Spleen (tissue), 11 donors: ENCODE data around the gene CAMK1D. TPM values are rescaled to one million over a fixed set of nuclear protein-coding genes. Genes with fewer than 3 reads are reported as not detected.

Experiments
- DNase-seq: peaks from one replicate; pipeline ENCODE4 v3.0.0-alpha.2; 2020
- H3K27ac ChIP-seq, 8 donors: fragments of 200-600 bp; sonication (generic) in 7 of 8; 1 replicate in 4 of 8; 2 replicates in 4 of 8; pipeline versions ENCODE4 v1.5.0 to v1.8.0; 2016 to 2021; ENCODE audit warnings: inconsistent platforms in 4 of 8, mild to moderate bottlenecking in 4 of 8, moderate library complexity in 1 of 8
- H3K27me3 ChIP-seq, 7 donors: fragments of 200-600 bp; sonication (generic) in 6 of 7; replicated peaks in 1 of 7; 1 replicate in 4 of 7; 2 replicates in 3 of 7; pipeline versions ENCODE4 v1.5.0 to v1.8.0; 2016 to 2021; ENCODE audit warnings: inconsistent platforms in 3 of 7, mild to moderate bottlenecking in 1 of 7
- H3K36me3 ChIP-seq, 6 donors: fragments of 200-600 bp; sonication (generic) in 5 of 6; 1 replicate in 4 of 6; 2 replicates in 2 of 6; pipeline versions ENCODE4 v1.5.0 to v1.8.0; 2016 to 2021; ENCODE audit warnings: inconsistent platforms in 2 of 6
- H3K4me1 ChIP-seq, 6 donors: fragments of 200-600 bp; sonication (generic) in 5 of 6; 1 replicate in 3 of 6; 2 replicates in 3 of 6; pipeline versions ENCODE4 v1.5.0 to v1.8.0; 2016 to 2021; ENCODE audit warnings: inconsistent platforms in 3 of 6
- H3K4me3 ChIP-seq, 8 donors: fragments of 200-600 bp; sonication (generic) in 7 of 8; 1 replicate in 4 of 8; 2 replicates in 4 of 8; pipeline versions ENCODE4 v1.5.0 to v1.8.0; 2016 to 2021; ENCODE audit warnings: inconsistent platforms in 4 of 8, mild to moderate bottlenecking in 4 of 8, moderate library complexity in 2 of 8
- H3K9me3 ChIP-seq, 8 donors: fragments of 200-600 bp; sonication (generic) in 7 of 8; 1 replicate in 4 of 8; 2 replicates in 4 of 8; pipeline versions ENCODE4 v1.5.0 to v1.8.0; 2016 to 2021; ENCODE audit warnings: inconsistent platforms in 4 of 8
- CTCF ChIP-seq, 11 experiments: fragments of 200-600 bp in 7 of 11; fragments of 450-650 bp in 4 of 11; sonication (generic) in 4 of 11; IDR thresholded peaks in 8 of 11; conservative IDR thresholded peaks in 3 of 11; 1 replicate in 7 of 11; 2 replicates in 4 of 11; pipeline versions ENCODE4 v1.4.0 to v1.8.0; 2016 to 2021; ENCODE audit warnings: antibody characterized with exemption in 11 of 11, inconsistent platforms in 4 of 11, mild to moderate bottlenecking in 1 of 11
- POLR2A ChIP-seq, 3 donors: fragments of 450-650 bp; IDR thresholded peaks; one replicate each; pipeline ENCODE4 v1.5.1; 2017; ENCODE audit warnings: antibody characterized with exemption in 3 of 3, mild to moderate bottlenecking in 1 of 3
- POLR2AphosphoS5 ChIP-seq, 3 donors: sonication (generic); formaldehyde crosslinking; IDR thresholded peaks; one replicate each; pipeline ENCODE4 v1.5.1; 2017; ENCODE audit warnings: antibody characterized with exemption in 3 of 3
- whole genome bisulfite sequencing, 5 donors: extraction: QIAGEN DNeasy Blood & Tissue Kit in 3 of 5; methylation state at CpG; one replicate each; pipeline versions ENCODE4 v1.1.5 to v1.1.7; 2013 to 2018; 5-methylcytosine and 5-hydroxymethylcytosine counted together
- intact Hi-C: fragments of 100-400 bp; cut with DNase I; formaldehyde crosslinking; loops from one replicate; pipeline ENCODE4 v1.15.0; 2023; ENCODE audit warnings: low total_unique reads
- polyA plus RNA-seq, 3 donors: library from polyadenylated mRNA; stranded (reverse); fragments of 200-250 nt; gene quantifications; one replicate each; pipeline ENCODE4 v1.2.1, GENCODE V29; 2013
- total RNA-seq, 7 donors: library from RNA; depleted of rRNA in 3 of 7; stranded (reverse); fragments of >200 nt in 3 of 7; fragmentation: NEBNext Ultra II Directional in 4 of 7; extraction: Animal tissue kit (Norgen Biotek cat#: 25700) in 4 of 7; gene quantifications; one replicate each; pipeline versions ENCODE4 v1.1.0 to v1.2.1, GENCODE V29; 2016 to 2021
- donor health status: healthy with polysubstance abuse.
- donor health status: DM: no; HTN: no; CAD: no; lungs with moderate emphysema.
- donor health status: DM: no; HTN: no; CAD: no.
- donor health status: Bipolar disorder and iron deficiency.
- donor health status: healthy.
- donor health status: DM: no; HTN: no; CAD: no.
- donor health status: DM: yes; HTN: yes; CAD: no.

Gene CAMK1D
- total and polyA plus RNA-seq, 10 donors = 6.8 to 34.5 (median 20.0) TPM

DNA sequence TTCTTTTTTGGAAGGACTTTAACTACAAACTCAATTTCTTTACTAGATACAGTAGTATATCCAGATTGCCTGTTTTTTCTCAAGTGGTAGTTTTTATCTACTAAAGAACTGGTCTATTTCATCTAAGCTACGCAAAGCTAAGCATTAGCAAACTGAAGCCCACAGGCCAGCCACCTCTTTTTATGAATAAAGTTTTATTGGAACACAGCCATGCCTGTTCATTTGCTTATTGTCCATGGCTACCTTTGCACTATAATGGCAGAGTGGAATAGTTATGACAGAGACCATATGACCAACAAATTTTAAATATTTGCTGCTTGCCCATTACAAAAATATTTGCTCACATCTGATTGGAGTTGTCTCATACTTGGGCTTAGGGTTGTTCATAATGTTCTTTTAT lies 168.7 kb downstream of the CAMK1D start:
- H3K9me3 ChIP-seq = peaks cover 0 to 18% (median 8%) of the 10 kb centered on the region in 8 donors
- TF ChIP-seq POLR2AphosphoS5 (IDR thresholded peaks at IDR 0.05) (no peak), CTCF (IDR thresholded peaks at IDR 0.05 in 8 of 11, conservative IDR thresholded peaks at IDR 0.05 in 3 of 11) (no peak), POLR2A (IDR thresholded peaks at IDR 0.05) (no peak)
- H3K27me3 ChIP-seq = no peaks in the 10 kb centered on the region
- DNase-seq = no peak
- intact Hi-C loops = no loop called here
- WGBS, 5 donors = 91 to 98% (median 97%) methylated on average over 1 of the region's 1 CpG
- no peaks in the 10 kb centered on the region for H3K36me3 ChIP-seq
- H3K4me1 ChIP-seq = peaks cover 0 to 19% (median 7%) of the 10 kb centered on the region in 6 donors
- no peak overlapping the region for H3K4me3 ChIP-seq
- H3K27ac ChIP-seq = no peak overlapping the region

GRCh38 chr10:12521423-12521822 lies 172.1 kb downstream of the CAMK1D start:
- Histone ChIP-seq H3K9me3 (peaks cover 0 to 18% (median 8%) of the 10 kb centered on the region in 8 donors), H3K36me3 (no peaks in the 10 kb centered on the region), H3K4me3 (no peak overlapping the region), H3K27ac (no peak overlapping the region), H3K4me1 (no peaks in the 10 kb centered on the region), H3K27me3 (no peaks in the 10 kb centered on the region)
- intact Hi-C loops = no loop called here
- no peak for DNase-seq
- 85 to 100% (median 97%) methylated on average over 1 of the region's 1 CpG for WGBS, 5 donors
- TF ChIP-seq CTCF (IDR thresholded peaks at IDR 0.05 in 8 of 11, conservative IDR thresholded peaks at IDR 0.05 in 3 of 11) = no peak
- no peak for TF ChIP-seq POLR2AphosphoS5 (IDR thresholded peaks at IDR 0.05)
- TF ChIP-seq POLR2A (IDR thresholded peaks at IDR 0.05) = no peak

DNA sequence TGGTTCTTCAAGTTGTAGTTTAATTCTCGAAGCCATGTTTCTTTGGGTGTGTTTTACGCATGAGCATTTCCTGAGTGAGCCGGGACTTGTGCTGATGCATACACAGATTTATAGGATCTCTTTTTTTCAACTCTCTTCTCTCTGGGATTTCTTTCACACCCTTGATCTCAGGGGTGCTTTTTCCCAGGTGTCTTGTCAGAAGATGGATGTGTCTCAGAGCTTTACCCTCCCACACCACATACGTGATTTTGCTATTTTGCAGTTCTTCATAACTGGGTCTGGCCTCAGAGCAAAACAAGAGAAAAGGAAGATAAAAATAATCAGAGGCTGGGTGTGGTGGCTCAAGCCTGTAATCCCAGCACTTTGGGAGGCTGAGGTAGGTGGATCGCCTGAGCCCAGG lies 177.0 kb downstream of the CAMK1D start:
- Histone ChIP-seq H3K27ac (no peak overlapping the region), H3K4me3 (no peak overlapping the region), H3K27me3 (no peaks in the 10 kb centered on the region), H3K36me3 (no peaks in the 10 kb centered on the region), H3K9me3 (peaks cover 0 to 13% (median 7%) of the 10 kb centered on the region in 8 donors), H3K4me1 (peaks cover 0 to 13% (median 0%) of the 10 kb centered on the region in 6 donors)
- no peak for DNase-seq
- no peak for TF ChIP-seq POLR2AphosphoS5 (IDR thresholded peaks at IDR 0.05)
- no peak for TF ChIP-seq CTCF (IDR thresholded peaks at IDR 0.05 in 8 of 11, conservative IDR thresholded peaks at IDR 0.05 in 3 of 11)
- TF ChIP-seq POLR2A (IDR thresholded peaks at IDR 0.05) = no peak
- intact Hi-C loops = no loop called here
- WGBS, 5 donors = 93 to 96% (median 93%) methylated on average over 5 of the region's 5 CpGs

DNA sequence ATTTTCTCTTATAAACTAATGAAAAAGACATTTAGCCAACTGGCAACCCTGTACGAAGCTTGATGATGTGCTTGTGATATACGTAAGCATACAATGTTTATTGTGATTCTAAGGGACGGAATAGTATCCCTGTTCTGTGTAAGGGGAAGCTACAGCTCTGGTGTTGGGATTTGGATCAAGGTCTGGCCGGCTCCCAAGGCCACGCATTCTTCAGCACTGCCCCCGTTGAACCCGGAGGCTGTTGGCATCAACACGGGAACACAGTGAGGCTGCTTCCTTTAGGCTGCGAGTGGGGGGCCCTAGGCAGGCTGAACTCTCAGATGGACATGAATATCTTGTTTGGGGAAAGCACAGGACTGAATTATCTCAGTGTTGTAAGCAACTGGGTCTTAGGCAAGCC lies 180.6 kb downstream of the CAMK1D start:
- no peak for DNase-seq
- no peak for TF ChIP-seq CTCF (IDR thresholded peaks at IDR 0.05 in 8 of 11, conservative IDR thresholded peaks at IDR 0.05 in 3 of 11)
- peak in 1 of 3 donors; percentile 56 for TF ChIP-seq POLR2AphosphoS5 (IDR thresholded peaks at IDR 0.05)
- TF ChIP-seq POLR2A (IDR thresholded peaks at IDR 0.05) = no peak
- no peaks in the 10 kb centered on the region for H3K36me3 ChIP-seq
- intact Hi-C loops = no loop called here
- whole genome bisulfite sequencing, 5 donors = 66 to 76% (median 73%) methylated on average over 9 of the region's 9 CpGs
- no peak overlapping the region for H3K27ac ChIP-seq
- H3K9me3 ChIP-seq = peaks cover 0 to 7% (median 5%) of the 10 kb centered on the region in 8 donors
- H3K27me3 ChIP-seq = no peaks in the 10 kb centered on the region
- no peak overlapping the region for H3K4me3 ChIP-seq
- H3K4me1 ChIP-seq = peaks cover 0 to 14% (median 2%) of the 10 kb centered on the region in 6 donors
